Ascending aorta (tissue), 2 donors: ENCODE data around the gene TMEM8B. TPM values are rescaled to one million over a fixed set of nuclear protein-coding genes. Genes with fewer than 3 reads are reported as not detected.

Source experiments
- DNase-seq, 2 donors: peaks; one replicate each; pipeline ENCODE4 v3.0.0-alpha.2; 2019; ENCODE audit warnings: low spot score in 2 of 2
- H3K27ac ChIP-seq, 2 donors: fragments of 200-600 bp; sonication (generic); one replicate each; pipeline ENCODE4 v1.5.1; 2016 to 2017; ENCODE audit warnings: mild to moderate bottlenecking in 1 of 2
- H3K27me3 ChIP-seq: fragments of 200-600 bp; sonication (generic); one replicate; pipeline ENCODE4 v1.5.1; 2017
- H3K36me3 ChIP-seq, 2 donors: fragments of 200-600 bp; sonication (generic); one replicate each; pipeline ENCODE4 v1.5.1; 2016
- H3K4me1 ChIP-seq, 2 donors: fragments of 200-600 bp; sonication (generic); one replicate each; pipeline ENCODE4 v1.5.1; 2016 to 2017; ENCODE audit warnings: mild to moderate bottlenecking in 1 of 2
- H3K4me3 ChIP-seq, 2 donors: fragments of 200-600 bp; sonication (generic); one replicate each; pipeline ENCODE4 v1.5.1; 2016 to 2017; ENCODE audit warnings: mild to moderate bottlenecking in 1 of 2
- H3K9me3 ChIP-seq, 2 donors: fragments of 200-600 bp; sonication (generic); one replicate each; pipeline ENCODE4 v1.5.1; 2016
- intact Hi-C: fragments of 100-400 bp; cut with DNase I; formaldehyde crosslinking; loops from one replicate; pipeline ENCODE4 v1.15.1; 2023
- total RNA-seq: library from RNA; depleted of rRNA; stranded (reverse); fragments of >200 nt; gene quantifications from one replicate; pipeline ENCODE4 v1.1.0, GENCODE V29; 2016
- TF ChIP-seq, protein P1 (sequence below), 3 experiments: fragments of 200-600 bp in 2 of 3; fragments of 450-650 bp in 1 of 3; sonication (generic) in 2 of 3; IDR thresholded peaks; one replicate each; pipeline ENCODE4 v1.5.1; 2016 to 2019; ENCODE audit warnings: antibody characterized with exemption in 3 of 3, mild to moderate bottlenecking in 1 of 3, moderate library complexity in 1 of 3

TMEM8B gene
- total RNA-seq, 1 donor from 2014 or later = 37.3 TPM

DNA sequence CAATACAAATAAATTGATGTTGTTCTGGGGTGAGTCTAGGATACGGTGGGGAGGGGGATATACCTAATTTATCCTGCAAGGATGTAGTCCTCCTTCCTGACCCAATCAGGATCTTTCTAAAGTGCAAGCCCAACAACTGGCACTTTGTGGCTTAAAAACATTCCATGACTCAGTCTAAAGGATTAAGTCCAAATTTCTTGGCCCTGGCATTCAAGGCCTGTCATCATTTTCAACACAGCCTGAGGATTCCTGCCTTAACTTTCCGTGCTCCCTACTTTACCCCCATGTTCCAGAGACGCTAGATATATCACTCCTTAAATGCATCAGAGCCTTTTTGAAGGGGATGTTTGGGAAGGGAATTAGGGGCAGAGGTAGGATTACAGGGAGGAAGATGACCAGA lies 1.5 kb upstream of the TMEM8B start:
- no peaks in the 10 kb centered on the region for H3K27me3 ChIP-seq
- DNase-seq = peak in 1 of 2 donors; percentile 65
- peaks cover 10 to 23% of the 10 kb centered on the region in 2 donors for H3K4me1 ChIP-seq
- H3K4me3 ChIP-seq = no peak overlapping the region
- TF ChIP-seq, protein P1, sequence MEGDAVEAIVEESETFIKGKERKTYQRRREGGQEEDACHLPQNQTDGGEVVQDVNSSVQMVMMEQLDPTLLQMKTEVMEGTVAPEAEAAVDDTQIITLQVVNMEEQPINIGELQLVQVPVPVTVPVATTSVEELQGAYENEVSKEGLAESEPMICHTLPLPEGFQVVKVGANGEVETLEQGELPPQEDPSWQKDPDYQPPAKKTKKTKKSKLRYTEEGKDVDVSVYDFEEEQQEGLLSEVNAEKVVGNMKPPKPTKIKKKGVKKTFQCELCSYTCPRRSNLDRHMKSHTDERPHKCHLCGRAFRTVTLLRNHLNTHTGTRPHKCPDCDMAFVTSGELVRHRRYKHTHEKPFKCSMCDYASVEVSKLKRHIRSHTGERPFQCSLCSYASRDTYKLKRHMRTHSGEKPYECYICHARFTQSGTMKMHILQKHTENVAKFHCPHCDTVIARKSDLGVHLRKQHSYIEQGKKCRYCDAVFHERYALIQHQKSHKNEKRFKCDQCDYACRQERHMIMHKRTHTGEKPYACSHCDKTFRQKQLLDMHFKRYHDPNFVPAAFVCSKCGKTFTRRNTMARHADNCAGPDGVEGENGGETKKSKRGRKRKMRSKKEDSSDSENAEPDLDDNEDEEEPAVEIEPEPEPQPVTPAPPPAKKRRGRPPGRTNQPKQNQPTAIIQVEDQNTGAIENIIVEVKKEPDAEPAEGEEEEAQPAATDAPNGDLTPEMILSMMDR (IDR thresholded peaks at IDR 0.05) = no peak
- H3K9me3 ChIP-seq = no peaks in the 10 kb centered on the region
- no peaks in the 10 kb centered on the region for H3K36me3 ChIP-seq
- intact Hi-C loops = loop anchor here (1.0 to 5.0 kb wide), 4 partner anchors 36 to 170 kb away; partner anchors contain the start of genes CCDC107, NPR2 and RMRP
- peak overlapping the region; percentile 41 to 98 for H3K27ac ChIP-seq

DNA sequence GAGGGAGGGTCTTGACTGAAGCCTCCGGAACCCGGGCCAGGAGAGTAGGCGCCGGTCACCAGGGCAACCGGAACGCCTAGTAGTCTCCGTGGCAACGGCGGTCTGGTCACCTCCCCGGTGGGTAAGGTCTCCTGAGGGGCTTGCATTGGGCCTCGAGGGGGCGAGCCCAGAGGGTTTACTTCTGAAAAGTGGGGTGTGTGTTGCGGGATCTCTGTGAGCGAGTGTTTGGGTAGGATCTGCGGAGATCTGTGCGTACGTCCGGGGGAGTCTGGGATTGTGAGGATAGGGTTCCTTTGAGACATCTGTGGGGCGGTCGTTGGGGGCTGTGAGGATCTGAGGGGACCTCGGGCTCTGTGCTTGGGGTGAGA lies 328 bp upstream of the TMEM8B start, which contains the start of gene FAM221B:
Gene FAM221B, minus strand, starts transcription at position 17 of the 368 bp plus-strand sequence. CDS start 2,571 bp downstream, outside the sequence.
- H3K27me3 ChIP-seq = no peaks in the 10 kb centered on the region
- H3K9me3 ChIP-seq = no peaks in the 10 kb centered on the region
- peaks cover 10 to 25% of the 10 kb centered on the region in 2 donors for H3K4me1 ChIP-seq
- TF ChIP-seq, protein P1 (IDR thresholded peaks at IDR 0.05) = no peak
- H3K27ac ChIP-seq = peak within 1 kb of the TSS; percentile 88 to 98
- intact Hi-C loops = loop anchor here (1.0 to 5.0 kb wide), 5 partner anchors 13 to 171 kb away; partner anchors contain the start of genes CCDC107, HINT2 and RMRP
- no peaks in the 10 kb centered on the region for H3K36me3 ChIP-seq
- H3K4me3 ChIP-seq = peak within 1 kb of the TSS; percentile 75 to 96
- DNase-seq = peak in 1 of 2 donors; percentile 69

DNA sequence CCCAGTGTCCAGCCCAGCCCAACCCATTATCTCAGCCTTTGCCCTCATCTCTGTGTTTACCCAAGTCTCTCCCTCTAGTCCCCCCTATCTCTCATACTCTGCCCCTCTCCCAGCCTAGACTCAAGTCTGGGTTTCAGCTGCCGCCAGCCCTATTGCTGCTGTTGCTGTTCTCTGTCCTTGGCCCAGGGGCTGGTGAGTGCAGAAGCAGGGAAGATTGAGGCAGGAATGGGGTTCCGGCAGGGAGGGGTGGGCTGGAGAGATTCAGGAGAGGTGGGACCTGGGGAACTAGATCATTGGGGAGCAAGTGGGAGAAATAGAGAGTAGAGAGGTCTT lies 702 bp downstream of the TMEM8B start:
- intact Hi-C loops = loop anchor here (1.0 to 5.0 kb wide), 5 partner anchors 14 to 172 kb away; partner anchors contain the start of genes CCDC107, HINT2 and RMRP

DNA sequence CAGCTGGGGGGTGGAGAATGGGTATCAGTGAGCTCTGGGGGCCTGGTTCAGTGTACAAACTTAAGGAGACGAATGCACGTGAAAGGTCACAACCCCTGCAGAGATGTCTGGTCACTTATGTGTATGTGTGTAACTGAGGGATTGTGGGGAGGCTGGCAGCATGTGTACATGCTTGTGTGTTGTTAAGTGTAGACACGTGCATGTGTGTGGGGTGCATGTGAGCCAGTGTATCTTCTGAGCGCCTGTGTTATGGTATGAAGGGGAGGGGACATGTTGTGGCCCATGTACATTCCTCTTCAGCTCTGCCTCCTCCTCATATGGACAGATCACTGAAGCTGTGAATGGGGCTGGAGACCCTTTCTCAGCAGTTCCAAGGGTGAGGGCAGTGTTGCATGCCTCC lies 2.0 kb downstream of the TMEM8B start:
- no peak for DNase-seq
- intact Hi-C loops = no loop called here
- TF ChIP-seq, protein P1 (IDR thresholded peaks at IDR 0.05) = no peak

More for the DNA sequence above, 702 bp downstream of the TMEM8B start:
- Histone ChIP-seq H3K4me1 (peaks cover 10 to 33% of the 10 kb centered on the region in 2 donors), H3K4me3 (peak overlapping the region; percentile 75 to 96), H3K27ac (peak overlapping the region; percentile 88 to 98), H3K36me3 (no peaks in the 10 kb centered on the region), H3K9me3 (no peaks in the 10 kb centered on the region), H3K27me3 (no peaks in the 10 kb centered on the region)
- TF ChIP-seq, protein P1 (IDR thresholded peaks at IDR 0.05) = no peak
- no peak for DNase-seq

DNA sequence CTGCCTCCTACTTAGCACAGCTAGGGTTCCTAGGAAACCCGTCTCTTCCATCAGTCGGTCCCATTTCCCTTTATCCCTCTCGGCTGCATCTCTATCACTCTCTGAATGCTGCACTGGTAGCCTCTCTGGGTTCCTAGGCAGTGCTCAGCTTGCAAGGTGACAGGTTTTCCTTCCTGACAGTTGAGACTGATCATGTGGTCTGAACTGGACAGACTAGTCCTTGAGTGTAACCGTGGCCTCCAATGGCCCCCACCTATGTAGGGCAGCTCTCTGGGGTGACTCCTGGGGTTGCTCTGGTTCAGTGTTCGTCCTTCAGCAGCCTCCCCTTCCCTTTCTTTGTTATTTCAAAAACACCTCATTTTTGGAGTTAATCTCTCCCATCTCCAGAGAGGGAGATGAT lies 3.8 kb downstream of the TMEM8B start:
- Histone ChIP-seq H3K27ac (peak overlapping the region; percentile 22 to 64), H3K27me3 (no peaks in the 10 kb centered on the region), H3K4me1 (peaks cover 10 to 28% of the 10 kb centered on the region in 2 donors), H3K9me3 (no peaks in the 10 kb centered on the region), H3K4me3 (no peak overlapping the region), H3K36me3 (no peaks in the 10 kb centered on the region)
- TF ChIP-seq, protein P1 (IDR thresholded peaks at IDR 0.05) = no peak
- intact Hi-C loops = no loop called here
- no peak for DNase-seq

More for the DNA sequence above, 2.0 kb downstream of the TMEM8B start:
- H3K27me3 ChIP-seq = no peaks in the 10 kb centered on the region
- peaks cover 10 to 33% of the 10 kb centered on the region in 2 donors for H3K4me1 ChIP-seq
- H3K27ac ChIP-seq = no peak overlapping the region
- H3K9me3 ChIP-seq = no peaks in the 10 kb centered on the region
- no peak overlapping the region for H3K4me3 ChIP-seq
- H3K36me3 ChIP-seq = no peaks in the 10 kb centered on the region
